Measurements from ENCODE around the gene THADA.

THADA gene

GRCh38 chr2:43198263-43198662 is 397.6 kb downstream of the THADA start:
- H3K9me2 ChIP-seq (ENCODE audit: low read depth, low read length) = no peaks in the 10 kb centered on the region
- H4K20me1 ChIP-seq (ENCODE audit: insufficient read depth, low read length) = no peaks in the 10 kb centered on the region
- H3K36me3 ChIP-seq (ENCODE audit: insufficient read depth, low read length) = no peaks in the 10 kb centered on the region
- H3K4me1 ChIP-seq (ENCODE audit: insufficient read depth, low read length, severe bottlenecking) = peaks cover 42% of the 10 kb centered on the region
- H3K4me3 ChIP-seq (ENCODE audit: low read depth, low read length, poor library complexity, severe bottlenecking) = no peak overlapping the region
- H3K27me3 ChIP-seq (ENCODE audit: insufficient read depth, low read length) = no peaks in the 10 kb centered on the region
- H3K9ac ChIP-seq (ENCODE audit: low read length) = no peak overlapping the region
- H3K9me3 ChIP-seq (ENCODE audit: low read length) = no peaks in the 10 kb centered on the region
- no peak overlapping the region for H2AFZ ChIP-seq (ENCODE audit: low read length)
- TF ChIP-seq CTCF (IDR thresholded peaks at IDR 0.05; ENCODE audit: low read length) (no peak), EZH2 (IDR thresholded peaks at IDR 0.05; ENCODE audit: borderline replicate concordance, low read length) (no peak)
- no peak overlapping the region for H3K4me2 ChIP-seq (ENCODE audit: low read length)
- no peaks in the 10 kb centered on the region for H3K79me2 ChIP-seq (ENCODE audit: insufficient read depth, low read length)
- H3F3A ChIP-seq (ENCODE audit: insufficient read depth, low read length) = no peaks in the 10 kb centered on the region
- no peak overlapping the region for H3K27ac ChIP-seq (ENCODE audit: low read depth, low read length, poor library complexity, severe bottlenecking)

- Histone ChIP-seq H3F3A (ENCODE audit: insufficient read depth, low read length) (no peaks in the 10 kb centered on the region), H3K27ac (ENCODE audit: low read depth, low read length, poor library complexity, severe bottlenecking) (peak overlapping the region; percentile 94), H2AFZ (ENCODE audit: low read length) (no peak overlapping the region), H3K79me2 (ENCODE audit: insufficient read depth, low read length) (no peaks in the 10 kb centered on the region), H4K20me1 (ENCODE audit: insufficient read depth, low read length) (no peaks in the 10 kb centered on the region), H3K9ac (ENCODE audit: low read length) (no peak overlapping the region), H3K4me1 (ENCODE audit: insufficient read depth, low read length, severe bottlenecking) (peaks cover 48% of the 10 kb centered on the region), H3K4me2 (ENCODE audit: low read length) (no peak overlapping the region), H3K9me3 (ENCODE audit: low read length) (no peaks in the 10 kb centered on the region), H3K36me3 (ENCODE audit: insufficient read depth, low read length) (no peaks in the 10 kb centered on the region), H3K4me3 (ENCODE audit: low read depth, low read length, poor library complexity, severe bottlenecking) (no peak overlapping the region), H3K9me2 (ENCODE audit: low read depth, low read length) (no peaks in the 10 kb centered on the region), H3K27me3 (ENCODE audit: insufficient read depth, low read length) (no peaks in the 10 kb centered on the region)
- TF ChIP-seq EZH2 (IDR thresholded peaks at IDR 0.05; ENCODE audit: borderline replicate concordance, low read length) = no peak
- no peak for TF ChIP-seq CTCF (IDR thresholded peaks at IDR 0.05; ENCODE audit: low read length)
Observed at GRCh38 chr2:43197588-43197896, 398.3 kb downstream of the THADA start.

GRCh38 chr2:43196768-43197587 is 398.9 kb downstream of the THADA start:
- Histone ChIP-seq H2AFZ (ENCODE audit: low read length) (no peak overlapping the region), H3K9me2 (ENCODE audit: low read depth, low read length) (no peaks in the 10 kb centered on the region), H3K4me1 (ENCODE audit: insufficient read depth, low read length, severe bottlenecking) (peaks cover 48% of the 10 kb centered on the region), H3K27me3 (ENCODE audit: insufficient read depth, low read length) (no peaks in the 10 kb centered on the region), H3K4me2 (ENCODE audit: low read length) (no peak overlapping the region), H3K36me3 (ENCODE audit: insufficient read depth, low read length) (no peaks in the 10 kb centered on the region), H3F3A (ENCODE audit: insufficient read depth, low read length) (no peaks in the 10 kb centered on the region), H4K20me1 (ENCODE audit: insufficient read depth, low read length) (no peaks in the 10 kb centered on the region), H3K9me3 (ENCODE audit: low read length) (no peaks in the 10 kb centered on the region), H3K9ac (ENCODE audit: low read length) (no peak overlapping the region), H3K4me3 (ENCODE audit: low read depth, low read length, poor library complexity, severe bottlenecking) (no peak overlapping the region), H3K79me2 (ENCODE audit: insufficient read depth, low read length) (no peaks in the 10 kb centered on the region), H3K27ac (ENCODE audit: low read depth, low read length, poor library complexity, severe bottlenecking) (peak overlapping the region; percentile 94)
- TF ChIP-seq EZH2 (IDR thresholded peaks at IDR 0.05; ENCODE audit: borderline replicate concordance, low read length) = no peak
- no peak for TF ChIP-seq CTCF (IDR thresholded peaks at IDR 0.05; ENCODE audit: low read length)
